Measurements from ENCODE around the gene OR5H1.
"Not testable (repeated sequence)": the region's sequence is repeated elsewhere in the genome, so short reads cannot be mapped to it uniquely, and the experiment has no call there.

The OR5H1 gene

DNA sequence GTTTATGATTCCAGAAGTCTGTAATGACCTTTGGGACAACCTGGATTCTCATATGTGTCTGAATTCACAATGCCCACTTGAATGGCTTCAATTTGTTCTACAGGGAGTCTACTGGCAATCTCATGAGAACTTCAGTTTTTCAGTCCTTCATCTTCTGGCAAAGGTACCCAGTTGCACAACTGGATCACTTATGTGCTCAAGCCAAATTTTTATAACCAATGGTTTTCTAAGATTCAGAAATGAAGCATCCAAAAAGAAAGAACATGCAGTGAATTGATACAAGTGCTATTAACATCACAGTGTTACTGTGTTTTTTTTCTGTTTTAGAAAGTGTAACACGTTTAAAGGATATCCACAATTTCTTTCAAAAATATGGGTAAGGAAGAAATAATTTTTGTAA, 16.7 kb downstream of the OR5H1 start, which contains the start of gene OR5H14:
OR5H14 (plus strand) TSS at position 301 of the 400 bp plus-strand sequence. CDS start 1,907 bp downstream, outside the sequence.
- H3K36me3 ChIP-seq (ENCODE audit: control insufficient read depth, insufficient read depth, low read length): no peaks in the 10 kb centered on the region
- H3K4me1 ChIP-seq (ENCODE audit: control insufficient read depth, insufficient read depth, low read length): no peaks in the 10 kb centered on the region
- no peaks in the 10 kb centered on the region for H3K27me3 ChIP-seq (ENCODE audit: control insufficient read depth, insufficient read depth, low read length)
- H3K9ac ChIP-seq (ENCODE audit: low read depth, low read length): no peak within 1 kb of the TSS
- no peak within 1 kb of the TSS for H3K4me3 ChIP-seq (ENCODE audit: low read depth, low read length)
- H3K9me3 ChIP-seq (ENCODE audit: control insufficient read depth, insufficient read depth, low read length): no peaks in the 10 kb centered on the region

DNA sequence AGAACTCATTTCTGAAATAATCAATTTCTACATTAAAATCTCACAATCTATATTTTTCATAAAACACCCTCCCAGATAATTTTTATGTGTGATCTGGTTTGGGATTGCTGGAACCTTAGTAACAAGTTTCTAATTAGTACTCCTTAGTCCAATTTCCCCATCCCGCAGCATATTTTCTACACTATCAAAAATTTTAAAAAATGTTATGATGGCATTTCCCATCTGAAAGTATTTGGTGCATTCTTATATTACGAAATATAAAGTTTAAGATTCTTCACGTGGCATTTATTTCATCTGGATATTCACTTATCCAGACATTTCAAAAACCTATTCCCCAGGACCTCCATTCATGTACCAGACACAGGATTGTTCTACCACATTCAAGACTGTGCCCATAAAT, 18.2 kb downstream of the OR5H1 start:
- H3K4me3 ChIP-seq (ENCODE audit: low read depth, low read length): no peak overlapping the region
- H3K27me3 ChIP-seq (ENCODE audit: control insufficient read depth, insufficient read depth, low read length): no peaks in the 10 kb centered on the region
- no peaks in the 10 kb centered on the region for H3K36me3 ChIP-seq (ENCODE audit: control insufficient read depth, insufficient read depth, low read length)
- no peaks in the 10 kb centered on the region for H3K9me3 ChIP-seq (ENCODE audit: control insufficient read depth, insufficient read depth, low read length)
- H3K4me1 ChIP-seq (ENCODE audit: control insufficient read depth, insufficient read depth, low read length): no peaks in the 10 kb centered on the region
- no peak overlapping the region for H3K9ac ChIP-seq (ENCODE audit: low read depth, low read length)

GRCh38 chr3:98149456-98149855, 18.9 kb downstream of the OR5H1 start:
- H3K9ac ChIP-seq (ENCODE audit: low read depth, low read length): not testable (repeated sequence)

DNA sequence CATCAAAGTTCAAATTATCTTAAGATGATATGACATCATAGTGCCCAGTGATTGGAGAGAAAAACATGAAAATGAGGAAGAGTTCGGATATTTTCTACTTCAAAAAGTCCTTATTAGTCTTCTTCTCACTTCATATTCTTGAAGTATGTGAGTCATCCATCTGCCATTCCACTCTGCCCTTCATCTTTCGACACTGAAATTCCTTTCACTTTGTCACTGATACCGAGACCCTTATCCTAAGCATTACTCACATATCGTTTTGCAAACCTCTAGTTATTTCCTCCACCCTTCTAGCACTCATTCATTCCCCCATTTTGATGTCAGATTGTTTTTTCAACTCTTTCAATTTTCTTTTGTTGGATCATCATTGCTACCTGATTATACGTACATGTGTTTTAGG, 20.7 kb downstream of the OR5H1 start:
- Histone ChIP-seq H3K4me3 (ENCODE audit: low read depth, low read length) (no peak overlapping the region), H3K9ac (ENCODE audit: low read depth, low read length) (no peak overlapping the region), H3K27me3 (ENCODE audit: control insufficient read depth, insufficient read depth, low read length) (no peaks in the 10 kb centered on the region), H3K9me3 (ENCODE audit: control insufficient read depth, insufficient read depth, low read length) (no peaks in the 10 kb centered on the region), H3K36me3 (ENCODE audit: control insufficient read depth, insufficient read depth, low read length) (no peaks in the 10 kb centered on the region), H3K4me1 (ENCODE audit: control insufficient read depth, insufficient read depth, low read length) (no peaks in the 10 kb centered on the region)

More at GRCh38 chr3:98149456-98149855, 18.9 kb downstream of the OR5H1 start:
- not testable (repeated sequence) for H3K27me3 ChIP-seq (ENCODE audit: control insufficient read depth, insufficient read depth, low read length); H3K4me1 ChIP-seq (ENCODE audit: control insufficient read depth, insufficient read depth, low read length); H3K36me3 ChIP-seq (ENCODE audit: control insufficient read depth, insufficient read depth, low read length); H3K4me3 ChIP-seq (ENCODE audit: low read depth, low read length); H3K9me3 ChIP-seq (ENCODE audit: control insufficient read depth, insufficient read depth, low read length)

DNA sequence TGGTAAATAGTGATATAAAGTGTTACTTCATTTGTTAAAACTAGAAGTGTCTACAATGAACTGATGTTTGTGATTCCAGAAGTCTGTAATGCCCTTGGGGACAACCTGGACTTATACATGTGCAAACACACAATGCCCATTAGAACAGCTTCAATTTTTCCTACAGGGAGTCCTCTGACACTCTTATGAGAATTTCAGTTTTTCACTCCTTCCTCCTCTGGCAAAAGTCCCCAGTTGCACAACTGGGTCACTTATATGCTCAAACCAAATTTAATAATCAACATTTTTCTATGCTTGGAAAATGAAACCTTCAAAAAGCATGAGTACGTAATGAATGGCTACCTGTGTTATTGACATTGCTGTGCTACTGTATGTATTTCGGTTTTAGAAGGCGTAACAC, 35.9 kb downstream of the OR5H1 start, which contains the start of gene OR5H15:
OR5H15 (plus strand) TSS at position 301 of the 400 bp plus-strand sequence. CDS start 2,004 bp downstream, outside the sequence.
- Histone ChIP-seq H3K27me3 (ENCODE audit: control insufficient read depth, insufficient read depth, low read length) (no peaks in the 10 kb centered on the region), H3K4me1 (ENCODE audit: control insufficient read depth, insufficient read depth, low read length) (no peaks in the 10 kb centered on the region), H3K9ac (ENCODE audit: low read depth, low read length) (no peak within 1 kb of the TSS), H3K9me3 (ENCODE audit: control insufficient read depth, insufficient read depth, low read length) (no peaks in the 10 kb centered on the region), H3K4me3 (ENCODE audit: low read depth, low read length) (no peak within 1 kb of the TSS), H3K36me3 (ENCODE audit: control insufficient read depth, insufficient read depth, low read length) (no peaks in the 10 kb centered on the region)

DNA sequence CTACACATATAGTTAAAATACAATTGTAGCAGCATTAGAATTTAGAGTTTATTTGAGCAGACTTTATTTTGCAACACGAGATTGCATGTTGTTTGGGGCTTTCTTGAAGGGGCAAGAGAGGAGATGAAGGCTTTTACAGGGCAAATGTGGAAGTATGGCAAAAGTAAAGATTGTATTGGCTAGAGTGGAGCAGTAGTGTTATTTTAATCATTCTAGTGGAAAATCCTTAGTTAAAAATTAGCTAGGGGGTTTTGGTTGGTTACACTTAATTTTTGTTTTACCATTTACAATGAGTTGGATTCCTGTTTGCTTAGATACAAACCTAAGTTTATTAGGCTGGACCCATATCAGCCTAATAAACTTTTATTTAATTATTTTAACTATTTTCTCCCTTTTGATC, 40.5 kb downstream of the OR5H1 start:
- H3K36me3 ChIP-seq (ENCODE audit: control insufficient read depth, insufficient read depth, low read length): no peaks in the 10 kb centered on the region
- no peak overlapping the region for H3K4me3 ChIP-seq (ENCODE audit: low read depth, low read length)
- H3K9me3 ChIP-seq (ENCODE audit: control insufficient read depth, insufficient read depth, low read length): peaks cover 6% of the 10 kb centered on the region
- H3K9ac ChIP-seq (ENCODE audit: low read depth, low read length): no peak overlapping the region
- no peaks in the 10 kb centered on the region for H3K27me3 ChIP-seq (ENCODE audit: control insufficient read depth, insufficient read depth, low read length)
- H3K4me1 ChIP-seq (ENCODE audit: control insufficient read depth, insufficient read depth, low read length): no peaks in the 10 kb centered on the region

- peaks cover 6% of the 10 kb centered on the region for H3K9me3 ChIP-seq (ENCODE audit: control insufficient read depth, insufficient read depth, low read length)
- H3K9ac ChIP-seq (ENCODE audit: low read depth, low read length): no peak overlapping the region
- H3K36me3 ChIP-seq (ENCODE audit: control insufficient read depth, insufficient read depth, low read length): no peaks in the 10 kb centered on the region
- no peaks in the 10 kb centered on the region for H3K27me3 ChIP-seq (ENCODE audit: control insufficient read depth, insufficient read depth, low read length)
- no peaks in the 10 kb centered on the region for H3K4me1 ChIP-seq (ENCODE audit: control insufficient read depth, insufficient read depth, low read length)
- H3K4me3 ChIP-seq (ENCODE audit: low read depth, low read length): no peak overlapping the region
These were observed 42.1 kb downstream of the OR5H1 start for GRCh38 chr3:98172621-98173020.

- Histone ChIP-seq H3K4me3 (ENCODE audit: low read depth, low read length) (no peak overlapping the region), H3K27me3 (ENCODE audit: control insufficient read depth, insufficient read depth, low read length) (no peaks in the 10 kb centered on the region), H3K9me3 (ENCODE audit: control insufficient read depth, insufficient read depth, low read length) (no peaks in the 10 kb centered on the region), H3K4me1 (ENCODE audit: control insufficient read depth, insufficient read depth, low read length) (peaks cover 6% of the 10 kb centered on the region), H3K36me3 (ENCODE audit: control insufficient read depth, insufficient read depth, low read length) (no peaks in the 10 kb centered on the region), H3K9ac (ENCODE audit: low read depth, low read length) (no peak overlapping the region)
These were observed 49.9 kb downstream of the OR5H1 start for GRCh38 chr3:98180319-98180890.

GRCh38 chr3:98182196-98182595, 51.7 kb downstream of the OR5H1 start:
- Histone ChIP-seq H3K27me3 (ENCODE audit: control insufficient read depth, insufficient read depth, low read length) (no peaks in the 10 kb centered on the region), H3K4me1 (ENCODE audit: control insufficient read depth, insufficient read depth, low read length) (peaks cover 6% of the 10 kb centered on the region), H3K36me3 (ENCODE audit: control insufficient read depth, insufficient read depth, low read length) (no peaks in the 10 kb centered on the region), H3K9me3 (ENCODE audit: control insufficient read depth, insufficient read depth, low read length) (no peaks in the 10 kb centered on the region), H3K9ac (ENCODE audit: low read depth, low read length) (no peak overlapping the region), H3K4me3 (ENCODE audit: low read depth, low read length) (no peak overlapping the region)

GRCh38 chr3:98185180-98185579, 54.7 kb downstream of the OR5H1 start:
- no peaks in the 10 kb centered on the region for H3K36me3 ChIP-seq (ENCODE audit: control insufficient read depth, insufficient read depth, low read length)
- no peaks in the 10 kb centered on the region for H3K9me3 ChIP-seq (ENCODE audit: control insufficient read depth, insufficient read depth, low read length)
- no peaks in the 10 kb centered on the region for H3K27me3 ChIP-seq (ENCODE audit: control insufficient read depth, insufficient read depth, low read length)
- H3K9ac ChIP-seq (ENCODE audit: low read depth, low read length): no peak overlapping the region
- no peak overlapping the region for H3K4me3 ChIP-seq (ENCODE audit: low read depth, low read length)
- H3K4me1 ChIP-seq (ENCODE audit: control insufficient read depth, insufficient read depth, low read length): peaks cover 6% of the 10 kb centered on the region

All from iPS-15b (cell line).